H7 (cell line): Measurements from ENCODE around the gene ATP1A1. TPM values are rescaled to one million over a fixed set of nuclear protein-coding genes. Genes with fewer than 3 reads are reported as not detected.

Experiments used
- DNase-seq: peaks from one replicate; pipeline ENCODE4 v3.0.0; 2012
- H3K27me3 ChIP-seq: 2 replicates; pipeline ENCODE4 v1.6.0; 2011; ENCODE audit warnings: mild to moderate bottlenecking, low read length; ENCODE audit not compliant: control insufficient read depth, insufficient read depth
- H3K36me3 ChIP-seq: replicated peaks from 2 replicates; pipeline ENCODE4 v1.5.1; 2011; ENCODE audit warnings: low read length; ENCODE audit not compliant: control insufficient read depth, insufficient read depth
- H3K4me3 ChIP-seq: 2 replicates; pipeline ENCODE4 v1.5.1; 2011; ENCODE audit warnings: low read depth, mild to moderate bottlenecking, control low read depth, low read length, moderate library complexity; ENCODE audit not compliant: insufficient read depth
- total RNA-seq: library from RNA; depleted of rRNA; stranded (reverse); fragments of >200 nt; shearing (Covaris generic); gene quantifications from 2 replicates; pipeline ENCODE4 v1.2.3, GENCODE V29; 2014

The ATP1A1 gene
- total RNA-seq, 1 experiment from 2014 or later: 81.8 TPM

- no peak for DNase-seq
- Histone ChIP-seq H3K4me3 (no peak overlapping the region), H3K27me3 (no peaks in the 10 kb centered on the region), H3K36me3 (no peaks in the 10 kb centered on the region)
These were observed 17.0 kb upstream of the ATP1A1 start for GRCh38 chr1:116356067-116356466.

- no peak for DNase-seq
- Histone ChIP-seq H3K27me3 (no peaks in the 10 kb centered on the region), H3K36me3 (no peaks in the 10 kb centered on the region), H3K4me3 (no peak overlapping the region)
These were observed 16.4 kb upstream of the ATP1A1 start for GRCh38 chr1:116356673-116357072.

- no peak overlapping the region for H3K4me3 ChIP-seq
- H3K36me3 ChIP-seq: no peaks in the 10 kb centered on the region
- DNase-seq: no peak
These were observed 15.6 kb upstream of the ATP1A1 start for GRCh38 chr1:116357487-116357886.

GRCh38 chr1:116359060-116359830 lies 13.8 kb upstream of the ATP1A1 start:
- Histone ChIP-seq H3K27me3 (no peaks in the 10 kb centered on the region), H3K36me3 (no peaks in the 10 kb centered on the region)
- DNase-seq: no peak

More at GRCh38 chr1:116357487-116357886, 15.6 kb upstream of the ATP1A1 start:
- H3K27me3 ChIP-seq: no peaks in the 10 kb centered on the region

GRCh38 chr1:116359871-116360270 lies 13.2 kb upstream of the ATP1A1 start:
- H3K27me3 ChIP-seq: no peaks in the 10 kb centered on the region
- H3K36me3 ChIP-seq: no peaks in the 10 kb centered on the region
- no peak overlapping the region for H3K4me3 ChIP-seq
- no peak for DNase-seq

More at GRCh38 chr1:116359060-116359830, 13.8 kb upstream of the ATP1A1 start:
- no peak overlapping the region for H3K4me3 ChIP-seq

GRCh38 chr1:116360429-116361173 lies 12.4 kb upstream of the ATP1A1 start:
- H3K27me3 ChIP-seq: no peaks in the 10 kb centered on the region
- H3K36me3 ChIP-seq: no peaks in the 10 kb centered on the region
- DNase-seq: no peak
- H3K4me3 ChIP-seq: no peak overlapping the region

- DNase-seq: no peak
- H3K4me3 ChIP-seq: no peak overlapping the region
- no peaks in the 10 kb centered on the region for H3K36me3 ChIP-seq
These were observed 11.4 kb upstream of the ATP1A1 start for GRCh38 chr1:116361648-116362047.

GRCh38 chr1:116362050-116362449 lies 11.0 kb upstream of the ATP1A1 start:
- no peaks in the 10 kb centered on the region for H3K27me3 ChIP-seq
- H3K4me3 ChIP-seq: no peak overlapping the region
- no peak for DNase-seq
- no peaks in the 10 kb centered on the region for H3K36me3 ChIP-seq

More at GRCh38 chr1:116361648-116362047, 11.4 kb upstream of the ATP1A1 start:
- no peaks in the 10 kb centered on the region for H3K27me3 ChIP-seq

GRCh38 chr1:116365353-116365780 lies 7.7 kb upstream of the ATP1A1 start:
- no peak for DNase-seq
- H3K27me3 ChIP-seq: peaks cover 1% of the 10 kb centered on the region; the same call in 1 of the 2 replicates
- no peaks in the 10 kb centered on the region for H3K36me3 ChIP-seq

GRCh38 chr1:116365857-116366256 lies 7.2 kb upstream of the ATP1A1 start:
- no peak for DNase-seq
- peaks cover 1% of the 10 kb centered on the region; the same call in 1 of the 2 replicates for H3K27me3 ChIP-seq
- H3K4me3 ChIP-seq: no peak overlapping the region

More at GRCh38 chr1:116365353-116365780, 7.7 kb upstream of the ATP1A1 start:
- H3K4me3 ChIP-seq: no peak overlapping the region

GRCh38 chr1:116367256-116367945 lies 5.6 kb upstream of the ATP1A1 start:
- H3K27me3 ChIP-seq: peaks cover 11% of the 10 kb centered on the region; the same call in 1 of the 2 replicates
- no peak for DNase-seq
- H3K4me3 ChIP-seq: no peak overlapping the region
- no peaks in the 10 kb centered on the region for H3K36me3 ChIP-seq

More at GRCh38 chr1:116365857-116366256, 7.2 kb upstream of the ATP1A1 start:
- H3K36me3 ChIP-seq: no peaks in the 10 kb centered on the region

GRCh38 chr1:116368241-116368640 lies 4.8 kb upstream of the ATP1A1 start:
- Histone ChIP-seq H3K36me3 (no peaks in the 10 kb centered on the region), H3K4me3 (no peak overlapping the region), H3K27me3 (peaks cover 16% of the 10 kb centered on the region; the same call in 1 of the 2 replicates)
- DNase-seq: no peak

GRCh38 chr1:116370181-116370580 lies 2.9 kb upstream of the ATP1A1 start:
- no peak for DNase-seq
- peaks cover 16% of the 10 kb centered on the region; the same call in 1 of the 2 replicates for H3K27me3 ChIP-seq
- no peaks in the 10 kb centered on the region for H3K36me3 ChIP-seq
- no peak overlapping the region for H3K4me3 ChIP-seq

- no peaks in the 10 kb centered on the region for H3K36me3 ChIP-seq
- no peak overlapping the region for H3K4me3 ChIP-seq
- no peak for DNase-seq
- peaks cover 16% of the 10 kb centered on the region; the same call in 1 of the 2 replicates for H3K27me3 ChIP-seq
These were observed 1.3 kb upstream of the ATP1A1 start for GRCh38 chr1:116371752-116372151.
